Mesenchymal stem cell (in vitro differentiated cells and primary cell): ENCODE data around the gene MYO5B.

Experiments used
- DNase-seq: peaks from one replicate; pipeline ENCODE4 v3.0.0-alpha.2; 2013
- H2AFZ ChIP-seq: one replicate; pipeline ENCODE4 v1.6.1; 2013; ENCODE audit warnings: low read depth, mild to moderate bottlenecking, control low read depth, inconsistent platforms, low read length, moderate library complexity
- H2AK5ac ChIP-seq: 2 replicates; pipeline ENCODE4 v1.6.1; 2013; ENCODE audit warnings: low read length, moderate library complexity, mild to moderate bottlenecking, inconsistent platforms; ENCODE audit not compliant: severe bottlenecking
- H2BK120ac ChIP-seq: one replicate; pipeline ENCODE4 v1.6.1; 2013; ENCODE audit warnings: low read depth, mild to moderate bottlenecking, inconsistent platforms, low read length, moderate library complexity
- H2BK12ac ChIP-seq, 2 experiments: one replicate each; pipeline ENCODE4 v1.6.1; 2013; ENCODE audit warnings: inconsistent platforms in 2 of 2, low read length in 2 of 2, mild to moderate bottlenecking in 2 of 2, moderate library complexity in 2 of 2, control low read depth in 1 of 2
- H2BK15ac ChIP-seq: one replicate; pipeline ENCODE4 v1.6.1; 2013; ENCODE audit warnings: mild to moderate bottlenecking, low read depth, inconsistent platforms; ENCODE audit not compliant: poor library complexity, severe bottlenecking
- H2BK5ac ChIP-seq: 2 replicates; pipeline ENCODE4 v1.6.1; 2013; ENCODE audit warnings: low read depth, mild to moderate bottlenecking, low read length, control low read depth, inconsistent platforms; ENCODE audit not compliant: poor library complexity, severe bottlenecking
- H3K14ac ChIP-seq, 2 experiments: one replicate each; pipeline ENCODE4 v1.6.1; 2013; ENCODE audit warnings: inconsistent platforms in 2 of 2, low read length in 2 of 2, control low read depth in 1 of 2, mild to moderate bottlenecking in 1 of 2, moderate library complexity in 1 of 2
- H3K18ac ChIP-seq, 2 experiments: one replicate each; pipeline ENCODE4 v1.6.1; 2013; ENCODE audit warnings: inconsistent platforms in 2 of 2, low read length in 2 of 2, control low read depth in 1 of 2, low read depth in 1 of 2, mild to moderate bottlenecking in 1 of 2
- H3K23ac ChIP-seq, 2 experiments: one replicate each; pipeline ENCODE4 v1.6.1; 2013; ENCODE audit warnings: inconsistent platforms in 2 of 2, low read length in 2 of 2, mild to moderate bottlenecking in 2 of 2, moderate library complexity in 2 of 2, control low read depth in 1 of 2
- H3K27ac ChIP-seq: 2 replicates; pipeline ENCODE4 v1.5.1; 2013; ENCODE audit warnings: mild to moderate bottlenecking, moderate library complexity, low read length, control low read depth, inconsistent platforms; ENCODE audit not compliant: poor library complexity, severe bottlenecking
- H3K27me3 ChIP-seq, 2 experiments: 2 replicates each; pipeline versions ENCODE4 v1.6.1 to v1.7.0; 2013; ENCODE audit warnings: low read length in 2 of 2, mild to moderate bottlenecking in 2 of 2, moderate library complexity in 2 of 2, control low read depth in 1 of 2, inconsistent platforms in 1 of 2; ENCODE audit not compliant: control insufficient read depth in 1 of 2, insufficient read depth in 1 of 2
- H3K36me3 ChIP-seq, 2 experiments: 2 replicates each; pipeline versions ENCODE4 v1.6.1 to v1.7.0; 2013; ENCODE audit warnings: low read length in 2 of 2, control low read depth in 1 of 2, inconsistent platforms in 1 of 2, low read depth in 1 of 2, mild to moderate bottlenecking in 1 of 2; ENCODE audit not compliant: insufficient read depth in 2 of 2, control insufficient read depth in 1 of 2
- H3K4ac ChIP-seq, 2 experiments: one replicate each; pipeline ENCODE4 v1.6.1; 2013; ENCODE audit warnings: inconsistent platforms in 2 of 2, low read length in 2 of 2, mild to moderate bottlenecking in 2 of 2, moderate library complexity in 2 of 2, control low read depth in 1 of 2, low read depth in 1 of 2
- H3K4me1 ChIP-seq: 2 replicates; pipeline ENCODE4 v1.6.1; 2013; ENCODE audit warnings: low read depth, low read length, control low read depth; ENCODE audit not compliant: control insufficient read depth, insufficient read depth
- H3K4me2 ChIP-seq: 2 replicates; pipeline ENCODE4 v1.6.1; 2013; ENCODE audit warnings: low read length, mild to moderate bottlenecking, inconsistent platforms; ENCODE audit not compliant: poor library complexity, severe bottlenecking
- H3K4me3 ChIP-seq, 2 experiments: 2 replicates each; pipeline versions ENCODE4 v1.5.1 to v1.7.0; 2013; ENCODE audit warnings: low read length in 2 of 2, mild to moderate bottlenecking in 2 of 2, control low read depth in 1 of 2, low read depth in 1 of 2; ENCODE audit not compliant: insufficient read depth in 1 of 2
- H3K79me1 ChIP-seq: replicated peaks from 2 replicates; pipeline ENCODE4 v1.6.1; 2013; ENCODE audit warnings: mild to moderate bottlenecking, control low read depth, low read length, inconsistent platforms; ENCODE audit not compliant: poor library complexity, severe bottlenecking
- H3K9ac ChIP-seq: 2 replicates; pipeline ENCODE4 v1.7.0; 2013; ENCODE audit warnings: mild to moderate bottlenecking, low read length, moderate library complexity
- H3K9me3 ChIP-seq: 2 replicates; pipeline ENCODE4 v1.7.0; 2013; ENCODE audit warnings: mild to moderate bottlenecking, low read length; ENCODE audit not compliant: control insufficient read depth
- H4K8ac ChIP-seq: one replicate; pipeline ENCODE4 v1.6.1; 2013; ENCODE audit warnings: inconsistent platforms, mild to moderate bottlenecking, low read length, moderate library complexity
- H4K91ac ChIP-seq: one replicate; pipeline ENCODE4 v1.6.1; 2013; ENCODE audit warnings: mild to moderate bottlenecking, low read length, inconsistent platforms
- WGBS: methylation state at CpG from one replicate; pipeline ENCODE4 v1.1.7; 2013; ENCODE audit warnings: mixed read lengths; 5-methylcytosine and 5-hydroxymethylcytosine counted together

MYO5B gene

GRCh38 chr18:49865401-49865800 lies 329.5 kb downstream of the MYO5B start:
- H4K91ac ChIP-seq = no peak overlapping the region
- no peak overlapping the region for H3K23ac ChIP-seq
- H3K14ac ChIP-seq = no peak overlapping the region
- H2BK5ac ChIP-seq = no peak overlapping the region
- H4K8ac ChIP-seq = no peak overlapping the region
- H3K79me1 ChIP-seq = no peaks in the 10 kb centered on the region
- no peak overlapping the region for H2AFZ ChIP-seq
- no peak overlapping the region for H3K4me2 ChIP-seq
- H3K4me3 ChIP-seq = no peak overlapping the region
- WGBS = 86% methylated on average over 2 of the region's 2 CpGs
- H2BK120ac ChIP-seq = no peak overlapping the region
- H3K36me3 ChIP-seq = no peaks in the 10 kb centered on the region
- no peak for DNase-seq
- H3K27ac ChIP-seq = no peak overlapping the region
- no peak overlapping the region for H3K9ac ChIP-seq
- no peak overlapping the region for H3K18ac ChIP-seq
- peaks cover 2% of the 10 kb centered on the region for H3K4me1 ChIP-seq
- no peak overlapping the region for H3K4ac ChIP-seq
- H2BK15ac ChIP-seq = no peak overlapping the region
- no peak overlapping the region for H2AK5ac ChIP-seq
- H3K27me3 ChIP-seq = peaks cover 0 to 22% of the 10 kb centered on the region in 2 experiments
- no peak overlapping the region for H2BK12ac ChIP-seq
- H3K9me3 ChIP-seq = no peaks in the 10 kb centered on the region

- H3K4me2 ChIP-seq = no peak overlapping the region
- H2BK12ac ChIP-seq = no peak overlapping the region
- no peak overlapping the region for H3K23ac ChIP-seq
- H3K79me1 ChIP-seq = no peaks in the 10 kb centered on the region
- 94% methylated on average over 26 of the region's 26 CpGs for WGBS
- H3K18ac ChIP-seq = no peak overlapping the region
- no peak overlapping the region for H3K9ac ChIP-seq
- H2AK5ac ChIP-seq = no peak overlapping the region
- no peak overlapping the region for H2BK5ac ChIP-seq
- no peaks in the 10 kb centered on the region for H3K36me3 ChIP-seq
- H3K4ac ChIP-seq = no peak overlapping the region
- no peak overlapping the region for H2AFZ ChIP-seq
- no peak overlapping the region for H2BK120ac ChIP-seq
- peaks cover 0 to 16% of the 10 kb centered on the region in 2 experiments for H3K27me3 ChIP-seq
- H3K27ac ChIP-seq = no peak overlapping the region
- peaks cover 2% of the 10 kb centered on the region for H3K4me1 ChIP-seq
- H3K4me3 ChIP-seq = no peak overlapping the region
- H2BK15ac ChIP-seq = no peak overlapping the region
- no peak for DNase-seq
- H4K8ac ChIP-seq = no peak overlapping the region
- H3K14ac ChIP-seq = no peak overlapping the region
- no peaks in the 10 kb centered on the region for H3K9me3 ChIP-seq
- no peak overlapping the region for H4K91ac ChIP-seq
These were observed 331.0 kb downstream of the MYO5B start for GRCh38 chr18:49863769-49864621.

GRCh38 chr18:49862656-49863385 lies 332.1 kb downstream of the MYO5B start:
- no peaks in the 10 kb centered on the region for H3K36me3 ChIP-seq
- DNase-seq = no peak
- H4K91ac ChIP-seq = no peak overlapping the region
- peaks cover 0 to 16% of the 10 kb centered on the region in 2 experiments for H3K27me3 ChIP-seq
- H2BK120ac ChIP-seq = no peak overlapping the region
- H4K8ac ChIP-seq = no peak overlapping the region
- H3K4me2 ChIP-seq = no peak overlapping the region
- H2BK5ac ChIP-seq = no peak overlapping the region
- no peak overlapping the region for H3K18ac ChIP-seq
- no peak overlapping the region for H2BK12ac ChIP-seq
- H2AK5ac ChIP-seq = no peak overlapping the region
- no peak overlapping the region for H2BK15ac ChIP-seq
- no peak overlapping the region for H3K4me3 ChIP-seq
- no peak overlapping the region for H3K27ac ChIP-seq
- H2AFZ ChIP-seq = no peak overlapping the region
- H3K9ac ChIP-seq = no peak overlapping the region
- peaks cover 12% of the 10 kb centered on the region for H3K4me1 ChIP-seq
- H3K14ac ChIP-seq = no peak overlapping the region
- H3K23ac ChIP-seq = no peak overlapping the region
- no peak overlapping the region for H3K4ac ChIP-seq
- no peaks in the 10 kb centered on the region for H3K9me3 ChIP-seq
- WGBS = 86% methylated on average over 12 of the region's 13 CpGs
- no peaks in the 10 kb centered on the region for H3K79me1 ChIP-seq

- WGBS = 60% methylated on average over 1 of the region's 3 CpGs
These were observed 333.3 kb downstream of the MYO5B start for GRCh38 chr18:49861659-49862058.

More at GRCh38 chr18:49861659-49862058, 333.3 kb downstream of the MYO5B start:
- H3K9me3 ChIP-seq = no peaks in the 10 kb centered on the region
- no peak overlapping the region for H2AK5ac ChIP-seq
- no peak overlapping the region for H4K91ac ChIP-seq
- H3K9ac ChIP-seq = no peak overlapping the region
- H2BK120ac ChIP-seq = no peak overlapping the region
- no peak overlapping the region for H4K8ac ChIP-seq
- no peak overlapping the region for H3K18ac ChIP-seq
- no peak overlapping the region for H3K23ac ChIP-seq
- H2BK15ac ChIP-seq = no peak overlapping the region
- no peak overlapping the region for H3K14ac ChIP-seq
- H3K4me2 ChIP-seq = no peak overlapping the region
- no peak overlapping the region for H3K4ac ChIP-seq
- no peak overlapping the region for H3K4me3 ChIP-seq
- no peak overlapping the region for H2BK12ac ChIP-seq
- DNase-seq = no peak
- H2AFZ ChIP-seq = no peak overlapping the region
- peaks cover 0 to 10% of the 10 kb centered on the region in 2 experiments for H3K27me3 ChIP-seq
- H2BK5ac ChIP-seq = no peak overlapping the region
- H3K27ac ChIP-seq = no peak overlapping the region
- H3K36me3 ChIP-seq = no peaks in the 10 kb centered on the region
- peaks cover 15% of the 10 kb centered on the region for H3K4me1 ChIP-seq
- H3K79me1 ChIP-seq = no peaks in the 10 kb centered on the region
